ENCODE measurements around the gene TRPC1.
A peak's percentile ranks its signal among the peaks of the same experiment; 100 is the strongest.
"Not testable (repeated sequence)": the region's sequence is repeated elsewhere in the genome, so short reads cannot be mapped to it uniquely, and the experiment has no call there.

The TRPC1 gene

DNA sequence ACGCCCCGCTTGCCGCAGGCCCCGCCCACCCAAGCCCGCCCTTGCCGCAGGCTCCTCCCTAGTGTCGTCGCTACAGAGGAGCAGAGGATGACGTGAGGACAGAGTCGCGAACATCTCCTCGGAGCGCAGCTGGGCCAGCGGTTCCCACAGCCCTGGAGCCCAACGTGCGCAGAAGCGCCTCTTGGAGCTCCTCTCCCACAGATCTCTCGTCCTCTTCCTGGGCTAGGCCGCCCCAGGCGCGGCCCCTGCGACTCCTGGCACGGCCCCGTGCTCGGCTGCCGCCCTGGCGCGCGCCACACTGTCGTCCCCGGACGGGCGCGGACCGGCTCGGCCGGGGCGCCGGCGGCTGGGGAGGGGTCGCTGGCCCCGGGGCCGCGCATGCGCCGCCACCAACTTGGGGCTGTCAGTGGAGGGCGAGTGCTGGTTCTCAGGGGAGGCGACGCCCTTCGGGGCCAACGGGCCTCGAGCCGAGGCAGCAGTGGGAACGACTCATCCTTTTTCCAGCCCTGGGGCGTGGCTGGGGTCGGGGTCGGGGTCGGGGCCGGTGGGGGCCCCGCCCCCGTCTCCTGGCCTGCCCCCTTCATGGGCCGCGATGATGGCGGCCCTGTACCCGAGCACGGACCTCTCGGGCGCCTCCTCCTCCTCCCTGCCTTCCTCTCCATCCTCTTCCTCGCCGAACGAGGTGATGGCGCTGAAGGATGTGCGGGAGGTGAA is at the start of gene TRPC1:
TRPC1 (plus strand) TSS at position 67 of the 714 bp plus-strand sequence; CDS start at position 593, 526 bp downstream.
- peak; percentile 57 to 60 for DNase-seq

DNA sequence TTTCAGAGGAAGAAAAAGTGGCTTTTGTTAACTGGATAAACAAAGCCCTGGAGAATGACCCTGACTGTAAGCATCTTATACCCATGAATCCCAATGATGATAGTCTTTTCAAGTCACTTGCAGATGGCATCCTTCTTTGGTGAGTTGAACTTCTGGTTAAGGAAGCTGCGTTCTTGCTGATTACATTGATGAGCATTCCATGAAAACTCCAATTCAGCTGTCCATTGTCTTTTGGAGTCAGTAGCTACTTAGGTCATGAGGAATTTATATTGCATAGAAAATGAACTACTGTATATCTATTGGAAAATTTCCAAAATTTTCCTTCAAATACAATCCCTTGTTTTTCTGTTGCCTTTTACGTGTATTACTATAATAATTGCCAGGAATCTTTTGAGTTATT is 47.7 kb upstream of the TRPC1 start:
- no peak for DNase-seq

GRCh38 chr3:142680710-142681109 is 43.1 kb upstream of the TRPC1 start:
- no peak for DNase-seq

DNA sequence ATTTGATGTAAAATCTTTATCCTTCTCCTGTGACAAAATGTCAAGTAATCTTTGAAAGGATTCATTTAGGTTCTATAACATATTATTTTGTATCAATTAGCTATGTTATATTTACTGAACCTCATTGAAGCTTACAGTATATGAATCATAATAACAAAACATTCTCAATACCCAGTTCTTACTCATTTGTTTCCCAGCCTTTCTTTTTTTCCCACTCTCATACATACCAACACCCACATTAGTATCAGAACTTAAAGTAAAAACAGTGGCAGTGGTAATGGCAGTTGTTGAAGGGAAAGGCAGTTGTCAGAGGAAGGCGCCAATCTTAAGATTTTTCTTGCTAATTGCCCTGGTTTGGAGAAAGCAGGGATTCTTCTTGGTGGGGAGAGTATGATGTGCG is 33.2 kb upstream of the TRPC1 start:
- no peak for DNase-seq

DNA sequence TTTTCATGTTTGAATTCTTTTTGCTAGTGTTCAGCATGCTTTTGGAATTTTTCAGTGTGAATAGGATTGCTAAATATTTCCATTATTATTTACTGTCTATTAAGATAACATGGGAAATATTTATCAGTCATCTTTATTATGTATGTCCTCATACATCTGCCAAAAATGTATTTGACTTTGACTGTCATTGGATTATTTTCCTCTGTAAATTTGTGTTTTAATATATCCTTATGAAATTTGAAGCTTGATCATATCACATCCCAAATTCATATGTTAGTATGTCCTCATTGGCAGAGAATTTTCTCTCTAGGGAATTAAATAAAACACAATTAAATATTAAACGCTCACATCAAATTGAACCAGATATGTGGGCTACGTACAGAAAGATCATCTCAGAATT is 32.3 kb upstream of the TRPC1 start:
- no peak for DNase-seq

GRCh38 chr3:142693136-142693853 is 30.5 kb upstream of the TRPC1 start:
- DNase-seq: no peak

DNA sequence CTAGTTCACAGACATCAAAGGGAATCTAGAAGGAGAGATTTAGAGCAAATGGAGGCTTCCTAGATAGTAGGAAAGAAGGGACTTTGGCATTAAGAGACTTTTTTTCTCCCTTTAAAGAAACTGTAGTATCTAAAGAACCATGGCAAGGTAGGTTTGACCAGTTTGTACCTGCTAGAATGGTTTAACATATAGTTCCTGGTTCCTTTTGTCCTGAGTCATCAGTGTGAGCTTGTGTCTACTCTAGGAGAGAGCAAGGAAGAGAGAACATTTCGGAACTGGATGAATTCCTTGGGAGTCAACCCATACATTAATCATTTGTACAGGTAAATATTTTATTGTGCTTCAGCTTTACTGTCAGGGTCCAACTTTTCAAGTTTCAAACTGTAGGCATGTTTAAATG is 29.6 kb upstream of the TRPC1 start:
- DNase-seq: no peak

DNA sequence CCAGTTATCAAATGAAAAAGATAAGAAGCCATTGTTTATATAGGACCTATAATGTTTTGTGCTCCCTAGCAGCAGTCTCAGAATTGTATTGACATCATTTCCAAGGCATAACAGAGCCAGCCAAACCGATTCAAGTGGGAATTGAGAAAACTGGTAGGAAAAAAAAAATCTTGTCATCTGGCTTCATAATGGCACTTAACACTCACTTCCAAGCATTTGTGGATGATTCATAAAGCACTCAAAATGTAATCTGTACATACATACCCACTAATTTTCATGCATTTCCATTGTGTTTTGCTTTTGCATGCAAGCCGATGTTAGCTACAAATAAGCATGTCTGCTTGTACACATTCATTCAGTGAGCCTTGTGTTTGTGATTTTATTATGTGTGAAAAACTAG is 18.6 kb upstream of the TRPC1 start:
- DNase-seq: no peak

GRCh38 chr3:142706321-142707127 is 17.3 kb upstream of the TRPC1 start:
- no peak for DNase-seq

DNA sequence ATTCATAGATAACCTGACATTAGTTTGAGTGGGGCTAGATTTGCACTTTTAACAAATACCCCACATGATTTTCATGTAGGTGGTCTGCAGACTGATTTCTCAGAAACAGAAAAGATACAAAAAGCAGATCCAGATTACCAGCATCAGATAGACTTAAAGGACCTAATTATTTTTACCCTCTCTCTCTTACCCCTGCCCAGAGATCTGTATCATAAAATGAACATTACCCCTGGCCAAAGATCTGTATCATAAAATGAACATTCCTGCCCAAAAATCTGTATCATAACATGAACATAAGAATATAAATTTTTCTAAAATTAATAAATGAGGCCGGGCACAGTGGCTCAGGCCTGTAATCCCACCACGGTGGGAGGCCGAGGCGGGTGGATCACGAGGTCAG is 14.6 kb upstream of the TRPC1 start:
- DNase-seq: no peak

DNA sequence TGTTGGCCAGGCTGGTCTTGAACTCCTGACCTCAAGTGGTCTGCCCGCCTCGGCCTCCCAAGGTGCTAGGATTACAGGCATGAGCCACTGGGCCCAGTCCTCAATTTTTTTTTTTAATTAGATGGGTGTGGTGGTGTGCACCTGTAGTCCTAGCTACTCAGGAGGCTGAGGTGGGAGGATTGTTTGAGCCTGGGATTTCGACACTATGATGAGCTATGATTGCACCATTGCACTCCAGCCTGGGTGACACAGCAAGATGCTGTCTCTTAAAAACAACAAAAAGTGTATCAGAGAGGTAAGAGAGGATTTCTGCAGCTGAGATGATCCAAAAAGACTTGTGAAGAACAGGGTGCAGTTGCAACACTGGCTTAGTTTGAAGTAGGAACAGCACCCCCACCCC is 9.0 kb upstream of the TRPC1 start:
- not testable (repeated sequence) for DNase-seq

GRCh38 chr3:142716102-142716501 is 7.7 kb upstream of the TRPC1 start:
- no peak for DNase-seq

DNA sequence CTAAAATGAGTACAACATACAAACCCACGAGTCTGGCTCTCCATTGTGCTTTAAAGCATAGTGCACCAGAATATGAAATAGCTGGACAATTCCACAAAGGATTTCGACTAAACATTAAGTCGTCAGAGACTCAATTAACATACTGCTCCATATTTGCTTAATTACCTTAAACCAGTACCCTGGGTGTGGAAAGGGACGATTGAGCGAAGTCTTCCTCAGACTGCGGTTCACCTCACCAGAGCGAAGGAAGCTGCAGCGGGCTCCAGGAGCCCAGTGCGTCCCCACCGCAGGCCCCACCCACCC is 218 bp upstream of the TRPC1 start:
- no peak for DNase-seq

DNA sequence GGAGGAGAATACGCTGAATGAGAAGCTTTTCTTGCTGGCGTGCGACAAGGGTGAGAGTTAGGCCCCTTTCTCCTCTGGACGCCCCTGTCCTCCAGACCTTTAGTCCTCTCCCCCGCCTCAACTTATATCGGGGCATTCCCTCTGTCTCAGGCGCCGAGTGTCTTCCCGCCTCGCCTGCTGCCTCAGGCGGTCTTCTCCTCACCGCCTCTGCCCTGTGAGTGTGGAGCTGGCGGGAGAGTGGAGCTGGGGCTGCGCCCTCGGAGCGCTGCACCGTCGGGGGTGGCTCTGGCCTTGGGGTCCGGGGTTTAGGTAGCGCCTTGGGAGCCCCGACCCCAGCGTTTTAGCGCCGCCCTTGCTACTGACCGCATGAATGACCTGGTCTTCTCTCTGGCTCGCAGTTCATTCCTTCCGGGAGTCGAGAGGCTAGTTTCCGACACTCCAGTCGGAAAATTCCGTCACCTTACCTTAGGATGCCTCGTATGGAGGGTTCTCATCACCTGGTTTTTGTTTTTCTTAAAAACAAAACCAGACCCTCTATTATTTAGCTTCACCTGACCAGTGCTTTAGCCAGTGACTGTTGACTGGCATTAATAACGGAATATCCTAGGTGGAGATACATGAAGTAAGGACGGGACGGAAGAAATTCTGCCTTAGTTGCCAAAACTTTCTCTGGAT is 985 bp downstream of the TRPC1 start:
- peak in 1 of 2 donors; percentile 8 for DNase-seq

GRCh38 chr3:142725357-142725739 is 1.5 kb downstream of the TRPC1 start:
- no peak for DNase-seq

DNA sequence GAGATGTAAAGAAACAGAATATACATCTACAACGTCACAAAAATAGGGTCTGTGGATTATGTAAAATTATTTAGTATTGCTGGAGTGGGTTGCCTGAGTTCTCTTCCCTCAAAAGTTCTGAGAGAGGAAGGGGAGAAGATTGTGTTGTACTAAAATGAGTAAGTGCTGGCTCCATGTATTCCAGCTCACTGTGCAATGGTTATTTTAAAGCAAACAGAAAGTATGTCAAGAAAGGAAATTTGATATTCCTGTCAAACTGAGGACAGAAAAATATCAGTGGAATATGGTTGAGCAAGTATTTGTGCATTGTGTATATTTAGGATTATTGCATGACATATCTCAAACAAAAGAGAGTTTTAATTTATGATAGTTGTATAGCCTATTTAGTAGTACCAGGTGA is 2.2 kb downstream of the TRPC1 start:
- no peak for DNase-seq

GRCh38 chr3:142732066-142732465 is 8.2 kb downstream of the TRPC1 start:
- DNase-seq: no peak

GRCh38 chr3:142734834-142735233 is 11.0 kb downstream of the TRPC1 start:
- DNase-seq: no peak

GRCh38 chr3:142735462-142735861 is 11.6 kb downstream of the TRPC1 start:
- DNase-seq: no peak

- no peak for DNase-seq
Observed at GRCh38 chr3:142738396-142738795, 14.6 kb downstream of the TRPC1 start.

DNA sequence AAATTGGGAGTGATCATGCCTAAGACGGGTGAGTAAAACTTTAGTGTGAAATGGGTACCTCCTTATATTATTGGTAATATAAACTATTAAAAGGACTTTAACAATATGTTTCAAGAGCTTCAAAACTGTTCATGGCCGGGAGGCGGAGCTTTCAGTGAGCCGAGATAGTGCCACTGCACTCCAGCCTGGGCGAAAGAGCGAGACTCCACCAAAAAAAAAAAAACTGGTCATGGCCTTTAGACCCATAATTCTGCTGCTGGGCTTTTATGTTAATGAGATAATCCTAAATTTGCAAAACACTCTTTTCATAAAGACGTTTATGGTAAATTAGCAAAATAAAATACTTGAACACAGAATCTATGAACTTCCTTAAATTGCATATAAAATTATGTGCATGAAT is 22.8 kb downstream of the TRPC1 start:
- no peak for DNase-seq

- not testable (repeated sequence) for DNase-seq
Observed at GRCh38 chr3:142750531-142750930, 26.7 kb downstream of the TRPC1 start.

DNA sequence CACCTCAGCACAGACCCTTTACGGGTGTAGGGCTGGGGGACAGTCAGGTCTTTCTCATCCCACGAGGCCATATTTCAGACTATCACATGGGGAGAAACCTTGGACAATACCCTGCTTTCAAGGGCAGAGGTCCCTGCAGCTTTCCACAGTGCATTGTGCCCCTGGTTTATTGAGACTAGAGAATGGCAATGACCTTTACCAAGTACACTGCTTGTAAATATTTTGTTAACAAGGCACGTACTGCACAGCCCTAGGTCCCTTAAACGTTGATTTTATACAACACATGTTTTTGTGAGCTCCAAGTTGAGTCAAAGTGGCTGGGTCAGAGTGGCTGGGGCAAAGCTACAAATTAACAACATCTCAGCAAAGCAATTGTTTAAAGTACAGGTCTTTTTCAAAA is 28.8 kb downstream of the TRPC1 start:
- not testable (repeated sequence) for DNase-seq

Measured in stimulated activated CD4-positive, alpha-beta T cell treated with anti-CD3 and anti-CD28 coated beads, Interleukin-2, amount 100 ng/mL, for 48 hours (primary cell).